Measurements from ENCODE around the gene TBL1XR1.

Gene TBL1XR1

GRCh38 chr3:177110386-177110785, 86.9 kb downstream of the TBL1XR1 start:
- no peak for DNase-seq (ENCODE audit: low read depth in 2 of 3, low spot score in 1 of 3)

- DNase-seq (ENCODE audit: low read depth in 2 of 3, low spot score in 1 of 3) = no peak
These were observed 87.5 kb downstream of the TBL1XR1 start for GRCh38 chr3:177109688-177110330.

GRCh38 chr3:177108648-177109047, 88.6 kb downstream of the TBL1XR1 start:
- DNase-seq (ENCODE audit: low read depth in 2 of 3, low spot score in 1 of 3) = no peak

- DNase-seq (ENCODE audit: low read depth in 2 of 3, low spot score in 1 of 3) = no peak
These were observed 89.6 kb downstream of the TBL1XR1 start for GRCh38 chr3:177107461-177108239.

GRCh38 chr3:177106594-177106993, 90.7 kb downstream of the TBL1XR1 start:
- no peak for DNase-seq (ENCODE audit: low read depth in 2 of 3, low spot score in 1 of 3)

GRCh38 chr3:177106184-177106583, 91.1 kb downstream of the TBL1XR1 start:
- DNase-seq (ENCODE audit: low read depth in 2 of 3, low spot score in 1 of 3) = no peak

- no peak for DNase-seq (ENCODE audit: low read depth in 2 of 3, low spot score in 1 of 3)
These were observed 91.7 kb downstream of the TBL1XR1 start for GRCh38 chr3:177105623-177106022.

- DNase-seq (ENCODE audit: low read depth in 2 of 3, low spot score in 1 of 3) = no peak
These were observed 92.8 kb downstream of the TBL1XR1 start for GRCh38 chr3:177104299-177104992.

GRCh38 chr3:177102553-177102952, 94.7 kb downstream of the TBL1XR1 start:
- no peak for DNase-seq (ENCODE audit: low read depth in 2 of 3, low spot score in 1 of 3)

- no peak for DNase-seq (ENCODE audit: low read depth in 2 of 3, low spot score in 1 of 3)
These were observed 98.7 kb downstream of the TBL1XR1 start for GRCh38 chr3:177098551-177098950.

GRCh38 chr3:177096615-177097014, 100.7 kb downstream of the TBL1XR1 start:
- no peak for DNase-seq (ENCODE audit: low read depth in 2 of 3, low spot score in 1 of 3)

- DNase-seq (ENCODE audit: low read depth in 2 of 3, low spot score in 1 of 3) = no peak
These were observed 103.3 kb downstream of the TBL1XR1 start for GRCh38 chr3:177093966-177094365.

GRCh38 chr3:177089901-177090300, 107.4 kb downstream of the TBL1XR1 start:
- DNase-seq (ENCODE audit: low read depth in 2 of 3, low spot score in 1 of 3) = no peak

GRCh38 chr3:177089110-177089509, 108.2 kb downstream of the TBL1XR1 start:
- no peak for DNase-seq (ENCODE audit: low read depth in 2 of 3, low spot score in 1 of 3)

GRCh38 chr3:177085794-177086193, 111.5 kb downstream of the TBL1XR1 start:
- DNase-seq (ENCODE audit: low read depth in 2 of 3, low spot score in 1 of 3) = no peak

GRCh38 chr3:177084616-177085015, 112.7 kb downstream of the TBL1XR1 start:
- no peak for DNase-seq (ENCODE audit: low read depth in 2 of 3, low spot score in 1 of 3)

- DNase-seq (ENCODE audit: low read depth in 2 of 3, low spot score in 1 of 3) = no peak
These were observed 117.2 kb downstream of the TBL1XR1 start for GRCh38 chr3:177080122-177080521.

- no peak for DNase-seq (ENCODE audit: low read depth in 2 of 3, low spot score in 1 of 3)
These were observed 117.6 kb downstream of the TBL1XR1 start for GRCh38 chr3:177079684-177080083.

- no peak for DNase-seq (ENCODE audit: low read depth in 2 of 3, low spot score in 1 of 3)
These were observed 125.7 kb downstream of the TBL1XR1 start for GRCh38 chr3:177071496-177072156.

GRCh38 chr3:177069514-177070329, 127.6 kb downstream of the TBL1XR1 start:
- DNase-seq (ENCODE audit: low read depth in 2 of 3, low spot score in 1 of 3) = no peak

- DNase-seq (ENCODE audit: low read depth in 2 of 3, low spot score in 1 of 3) = no peak
These were observed 128.3 kb downstream of the TBL1XR1 start for GRCh38 chr3:177068967-177069366.

Data from stimulated activated CD4-positive, alpha-beta T cell treated with anti-CD3 and anti-CD28 coated beads, Interleukin-12 subunit alpha, Interleukin-12 subunit beta, amount 100 ng/mL, for 48 hours (primary cell).